Activated T-helper 1 cell treated with Interleukin-2 at 50 U/mL for 16 hours (primary cell): ENCODE results near the gene RPS19.

Source experiments
- DNase-seq: peaks from one replicate; pipeline ENCODE4 v3.0.0-alpha.2; 2020; ENCODE audit warnings: low read depth

Gene RPS19

DNA sequence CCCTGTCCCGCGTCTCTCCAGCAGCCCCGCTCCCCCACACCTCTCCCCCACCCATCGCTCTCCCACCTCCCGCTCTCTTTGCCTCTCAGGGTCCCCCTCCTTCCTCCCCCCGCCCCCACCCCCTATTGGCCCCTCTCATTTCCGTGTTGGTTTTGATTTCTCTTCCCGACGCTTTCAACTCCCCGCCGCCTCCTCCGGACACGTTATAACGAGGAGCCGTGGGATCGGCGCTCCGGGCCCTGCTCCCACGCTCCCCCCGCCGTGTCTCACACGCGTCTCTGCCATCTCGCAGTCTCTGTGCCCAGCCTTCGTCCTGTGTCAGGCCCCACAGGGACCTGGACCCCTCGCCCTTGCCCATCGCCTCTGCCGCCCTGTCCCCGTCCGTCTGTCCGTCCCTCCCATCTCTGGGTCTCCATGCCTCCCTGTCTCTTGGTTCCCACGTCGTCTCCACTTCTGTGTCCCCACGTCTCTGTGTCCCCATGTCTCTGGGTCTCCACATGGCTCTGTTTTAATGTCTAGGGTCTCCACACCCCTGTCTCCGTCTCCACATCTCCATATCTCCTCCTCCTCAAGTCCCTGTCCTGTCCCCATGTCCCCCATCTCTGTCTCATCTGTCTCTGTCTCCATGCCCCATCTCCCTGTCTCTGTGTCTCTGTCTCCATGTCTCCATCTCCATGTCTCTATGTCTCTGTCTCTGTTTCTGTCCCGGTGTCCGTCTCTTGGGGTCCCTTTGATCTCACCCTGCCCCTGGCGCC lies 55.1 kb downstream of the RPS19 start:
- no peak for DNase-seq

DNA sequence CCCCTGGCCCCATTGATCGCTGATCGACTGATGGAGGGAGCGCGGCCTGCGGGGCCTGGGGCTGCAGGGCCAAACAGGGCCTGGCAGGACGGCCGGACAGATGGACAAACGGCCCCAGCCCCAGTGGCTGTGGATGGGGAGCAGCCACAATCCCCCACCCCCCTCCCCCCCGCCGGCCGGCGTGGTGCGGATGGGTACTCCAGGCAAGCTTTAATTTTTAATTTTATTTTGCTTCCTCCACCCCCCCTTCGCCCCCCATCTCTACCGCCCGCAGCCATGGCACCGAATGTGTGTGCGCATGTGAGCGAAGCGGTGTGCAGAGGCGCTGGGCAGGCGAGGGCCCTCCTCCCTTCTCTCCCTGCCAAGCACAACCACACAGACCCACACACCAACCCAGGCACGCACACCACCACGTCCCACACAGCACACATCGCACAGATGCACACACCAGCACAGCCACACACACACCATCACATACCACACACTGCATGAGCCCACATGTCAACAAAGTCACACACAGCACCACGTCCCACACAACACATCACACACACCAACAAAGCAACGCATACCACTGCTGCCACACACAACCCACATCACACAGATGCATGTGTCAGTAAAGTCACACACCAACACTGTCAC lies 55.8 kb downstream of the RPS19 start:
- DNase-seq: no peak

DNA sequence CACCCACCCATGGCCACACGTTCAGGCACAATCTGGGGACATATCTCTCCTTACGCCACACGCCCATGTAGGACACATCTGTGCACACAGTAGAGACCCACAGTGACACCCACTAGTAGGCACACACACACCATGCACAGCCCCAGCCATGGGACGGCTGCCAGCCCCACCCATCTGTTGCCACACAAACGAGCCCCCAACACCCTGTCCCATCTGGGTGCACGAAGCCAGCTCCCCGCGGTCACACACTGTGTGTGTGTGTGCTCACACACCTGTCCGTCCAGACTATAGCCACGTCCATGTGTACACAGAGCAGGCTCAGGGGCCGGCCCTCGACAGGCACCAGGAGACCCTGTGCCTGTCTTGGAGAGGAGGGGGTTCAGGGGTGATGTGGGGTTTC lies 57.6 kb downstream of the RPS19 start:
- DNase-seq: no peak

DNA sequence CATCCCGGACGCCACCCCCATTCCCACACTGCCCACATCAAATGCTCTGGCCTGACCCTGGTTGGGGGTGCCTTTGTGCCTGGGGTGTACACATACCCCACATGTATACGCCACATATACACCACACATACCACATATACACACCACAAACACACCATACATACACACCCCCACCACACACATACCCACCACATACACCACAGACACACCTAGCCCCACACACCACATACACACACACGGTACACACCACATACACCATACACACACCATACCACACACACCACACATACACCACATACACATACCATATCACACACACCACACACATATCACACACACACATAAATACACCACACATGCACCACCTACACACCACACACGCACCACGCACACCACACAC lies 58.0 kb downstream of the RPS19 start:
- DNase-seq: no peak

DNA sequence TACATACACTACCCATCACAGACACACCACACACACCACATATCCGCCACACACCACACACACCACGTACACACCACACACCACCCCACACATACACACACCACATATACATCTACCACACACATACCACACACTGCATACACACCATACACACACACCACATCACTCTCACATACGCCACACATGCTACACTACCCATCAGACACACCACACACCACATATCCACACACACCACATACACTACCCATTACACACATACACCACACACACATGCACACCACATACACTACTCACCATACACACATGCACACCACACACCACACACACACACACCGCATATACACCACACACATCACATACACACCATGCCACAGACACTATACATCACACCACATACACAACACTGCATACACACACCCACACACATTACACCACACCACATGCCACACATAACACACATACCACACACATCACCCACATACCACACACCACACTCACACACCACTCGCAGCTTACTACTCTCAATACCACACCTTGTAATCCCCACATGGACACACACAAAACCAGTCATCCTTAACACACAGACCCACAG lies 58.7 kb downstream of the RPS19 start:
- DNase-seq: no peak

DNA sequence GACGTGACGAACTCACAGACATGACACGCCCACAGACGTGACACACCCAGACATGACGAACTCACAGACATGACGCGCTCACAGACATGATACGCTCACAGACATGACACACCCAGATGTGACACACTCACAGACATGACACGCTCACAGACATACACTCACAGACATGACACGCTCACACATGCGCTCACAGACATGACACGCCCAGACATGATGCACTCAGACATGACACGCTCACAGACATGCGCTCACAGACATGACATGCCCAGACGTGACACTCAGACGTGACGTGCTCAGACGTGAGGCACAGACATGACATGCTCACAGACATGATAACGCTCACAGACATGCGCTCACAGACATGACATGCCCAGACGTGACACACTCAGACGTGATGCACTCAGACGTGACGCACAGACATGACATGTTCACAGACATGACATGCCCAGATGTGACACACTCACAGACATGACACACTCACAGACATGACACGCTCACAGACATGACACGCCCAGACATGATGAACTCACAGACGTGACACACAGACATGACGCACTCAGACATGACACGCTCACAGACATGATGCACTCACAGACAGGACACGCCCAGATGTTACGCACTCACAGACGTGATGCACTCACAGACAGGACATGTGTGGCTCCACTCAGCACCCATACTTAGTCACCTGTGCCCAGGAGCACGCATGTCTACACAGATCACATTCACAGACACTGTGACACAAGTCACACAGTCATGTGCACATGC lies 60.1 kb downstream of the RPS19 start:
- DNase-seq: no peak

DNA sequence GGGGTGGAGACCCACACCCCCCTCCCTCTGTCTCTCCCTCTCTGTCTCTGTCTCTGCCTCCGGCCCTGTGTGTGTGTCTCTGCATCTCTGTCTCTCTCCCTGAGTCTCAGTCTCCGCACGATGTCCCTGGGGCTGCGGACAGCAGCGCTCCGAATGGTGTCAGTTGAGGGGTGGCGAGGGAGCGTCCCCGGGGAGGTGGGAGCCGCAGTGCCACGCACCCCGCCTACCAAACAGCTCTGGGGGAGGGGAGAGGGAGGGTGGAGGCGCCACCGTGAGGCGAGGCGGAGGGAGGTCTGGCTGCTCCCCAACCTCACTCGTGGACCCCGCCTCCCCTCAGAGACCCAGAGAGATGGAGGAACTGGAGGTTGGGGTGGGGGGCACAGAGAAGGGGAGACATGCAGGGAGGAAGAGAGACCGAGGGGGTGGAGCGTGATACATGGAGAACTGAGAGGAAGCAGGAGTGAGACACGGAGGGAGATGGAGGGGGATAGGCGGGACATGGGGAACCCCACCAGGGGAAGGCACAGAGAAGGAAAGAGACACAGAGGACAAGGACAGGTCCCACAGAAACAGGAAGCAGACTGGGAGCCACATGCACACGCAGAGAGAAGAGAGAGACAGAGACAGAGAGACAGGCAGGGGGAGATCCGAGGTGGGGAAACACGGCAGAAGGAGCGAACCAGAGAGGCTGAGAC lies 61.0 kb downstream of the RPS19 start:
- DNase-seq: no peak

DNA sequence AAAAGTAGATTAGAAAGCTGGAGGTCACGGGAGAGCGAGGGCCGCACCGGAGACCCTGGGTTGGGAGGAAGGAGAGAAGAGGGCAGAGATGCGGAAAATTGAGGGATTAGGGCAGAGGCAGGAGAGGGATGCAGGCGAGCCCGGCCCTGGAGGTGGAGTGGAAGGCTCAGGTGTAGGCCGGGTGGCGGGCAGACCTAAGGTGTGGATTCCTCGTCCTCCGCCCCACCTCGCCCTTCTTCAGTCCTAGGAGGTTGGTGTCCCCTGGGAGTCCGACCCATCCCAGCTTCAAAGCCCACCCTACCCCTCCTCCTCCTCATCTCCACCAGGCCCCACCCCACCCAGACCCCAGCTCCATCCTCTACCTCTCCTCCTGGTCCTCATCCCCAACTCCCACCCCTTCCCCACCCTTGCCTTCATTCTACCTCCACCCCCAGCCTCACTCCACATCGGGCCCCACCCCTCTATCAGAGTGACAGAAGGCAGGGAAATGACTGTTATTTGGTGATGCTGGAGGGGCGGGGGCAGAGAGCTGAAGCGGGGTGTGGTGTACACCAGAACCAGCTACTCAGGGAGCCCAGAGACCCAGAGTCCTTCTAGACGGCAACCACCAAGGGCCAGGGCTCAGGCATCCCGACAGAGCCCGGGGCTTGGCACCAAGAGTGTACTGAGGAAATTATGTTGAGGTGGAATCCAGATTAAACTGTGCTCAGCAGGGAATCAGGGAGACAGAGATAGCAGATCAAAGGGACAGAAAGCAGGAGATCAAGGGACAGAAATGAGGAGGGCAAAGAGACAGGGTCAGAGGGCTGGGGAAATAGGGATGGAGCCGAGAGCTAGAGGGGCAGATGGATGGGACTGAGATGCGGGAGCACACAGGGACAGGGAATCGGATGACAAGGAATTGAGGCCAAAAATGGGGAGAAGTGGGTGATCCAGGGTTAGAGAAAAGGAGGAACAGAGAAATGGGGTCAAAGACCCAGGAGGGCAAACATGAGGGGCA lies 61.8 kb downstream of the RPS19 start:
- no peak for DNase-seq
